ENCODE results near the gene IFITM2. TPM values are rescaled to one million over a fixed set of nuclear protein-coding genes. Genes with fewer than 3 reads are reported as not detected.

IFITM2 gene
- total RNA-seq, 1 experiment from 2014 or later = 421 TPM

DNA sequence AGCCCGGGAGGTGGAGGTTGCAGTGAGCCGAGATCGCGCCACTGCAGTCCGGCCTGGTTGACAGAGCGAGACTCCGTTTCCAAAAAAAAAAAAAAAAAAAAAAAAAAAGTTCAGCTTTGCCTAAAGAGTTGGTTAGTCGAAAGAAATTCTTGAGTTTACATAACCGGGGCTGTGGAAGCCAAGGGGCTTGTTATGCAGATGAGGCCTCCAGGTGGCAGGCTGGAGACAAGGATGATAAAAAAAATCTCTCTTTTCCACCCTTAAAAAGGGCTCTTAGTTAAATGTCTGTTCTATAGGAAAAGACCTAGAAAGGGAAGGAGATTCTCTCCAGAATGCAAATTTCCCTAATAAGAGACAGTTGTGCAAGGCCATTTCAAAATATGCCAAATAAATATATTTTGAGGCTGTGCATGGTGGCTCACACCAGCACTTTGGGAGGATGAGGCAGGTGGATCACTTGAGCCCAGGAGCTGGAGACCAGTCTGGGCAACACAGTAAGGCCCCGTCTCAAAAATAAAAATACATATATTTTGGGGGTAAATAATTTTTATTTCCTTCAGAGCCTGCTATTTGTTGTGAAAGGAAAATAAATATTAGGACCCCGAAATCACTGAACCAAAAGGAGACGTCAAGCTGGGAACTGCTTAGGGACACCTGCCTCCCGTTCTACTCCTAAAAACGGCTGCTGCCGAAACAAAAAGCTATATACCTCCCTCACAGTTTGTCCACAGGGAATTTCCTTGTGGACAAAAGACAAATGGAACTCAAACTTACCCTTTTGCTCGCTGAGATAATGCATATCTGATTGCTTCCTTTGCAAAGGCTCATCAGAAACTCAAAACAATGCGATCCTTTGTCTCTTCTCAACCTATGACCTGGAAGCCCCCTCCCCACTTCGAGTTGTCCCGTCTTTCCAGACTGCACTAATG lies 2.4 kb upstream of the IFITM2 start:
- peak; percentile 75 for DNase-seq
- Mint-ChIP-seq H3K27ac (peak overlapping the region; percentile 91 to 96 (median 96)), H3K4me3 (peak overlapping the region; percentile 19 to 63; a peak in 4 of 5 replicates), H3K9me3 (peaks cover 2 to 10% of the 10 kb centered on the region in 2 experiments; a peak in 3 of 5 replicates), H3K4me1 (peaks cover 65 to 78% of the 10 kb centered on the region in 2 experiments), H3K36me3 (ENCODE audit: insufficient read depth in 1 of 3, low read depth in 3 of 3) (peaks cover 0 to 10% (median 9%) of the 10 kb centered on the region in 3 experiments; a peak in 6 of 7 replicates), H3K27me3 (ENCODE audit: low read depth) (no peaks in the 10 kb centered on the region)
- Histone ChIP-seq H3K23me2 (ENCODE audit: insufficient read length, low read depth, low read length, poor library complexity, severe bottlenecking) (peaks cover 2% of the 10 kb centered on the region), H2AK5ac (ENCODE audit: insufficient read length, low read length) (no peak overlapping the region), H3K4me1 (ENCODE audit: insufficient read depth, low read length) (peaks cover 18% of the 10 kb centered on the region; the same call in 1 of the 2 replicates), H3K9me3 (ENCODE audit: control insufficient read depth, low read depth, low read length) (no peaks in the 10 kb centered on the region), H2AFZ (ENCODE audit: low read length) (no peak overlapping the region), H3K14ac (ENCODE audit: insufficient read depth, low read length) (no peak overlapping the region), H3K9ac (ENCODE audit: extremely low read depth, insufficient read length, low read length) (no peak overlapping the region), H2BK15ac (ENCODE audit: low read depth, low read length) (no peak overlapping the region), H3K79me2 (ENCODE audit: insufficient read depth, low read length) (no peaks in the 10 kb centered on the region), H2BK20ac (ENCODE audit: low read depth, low read length, poor library complexity, severe bottlenecking) (no peak overlapping the region), H2BK120ac (ENCODE audit: low read depth, low read length, poor library complexity, severe bottlenecking) (no peak overlapping the region), H3K18ac (ENCODE audit: insufficient read length, low read depth, low read length) (no peak overlapping the region), H4K20me1 (ENCODE audit: control insufficient read depth, insufficient read depth, insufficient read length) (no peaks in the 10 kb centered on the region), H4K5ac (ENCODE audit: insufficient read length, low read depth, low read length) (no peak overlapping the region), H2BK5ac (ENCODE audit: insufficient read length, low read length) (no peak overlapping the region), H2BK12ac (ENCODE audit: insufficient read length, low read depth, low read length) (no peak overlapping the region), H4K91ac (ENCODE audit: insufficient read length, low read depth, low read length) (no peak overlapping the region), H3K27ac (ENCODE audit: insufficient read length, low read depth, low read length) (peak overlapping the region; percentile 86), H3K4me2 (ENCODE audit: insufficient read depth, insufficient read length, low read length) (peak overlapping the region; percentile 40), H3K4ac (ENCODE audit: low read depth, low read length) (no peak overlapping the region), H3K56ac (ENCODE audit: insufficient read length, low read depth, low read length) (peak overlapping the region; percentile 9), H3K23ac (ENCODE audit: insufficient read length, low read depth, low read length) (no peak overlapping the region), H3K27me3 (ENCODE audit: insufficient read depth, low read length) (no peaks in the 10 kb centered on the region), H4K8ac (replicated peaks; ENCODE audit: insufficient read length, low read depth, low read length) (no peak overlapping the region), H3K79me1 (ENCODE audit: insufficient read depth, low read depth, low read length, poor library complexity, severe bottlenecking) (no peaks in the 10 kb centered on the region), H3T11ph (ENCODE audit: low read length) (no peak overlapping the region)
- WGBS (ENCODE audit: extremely low coverage, insufficient read length, low lambda C conversion rate) = no CpG with 5 or more reads among the region's 19 CpGs
- TF ChIP-seq, protein P1, sequence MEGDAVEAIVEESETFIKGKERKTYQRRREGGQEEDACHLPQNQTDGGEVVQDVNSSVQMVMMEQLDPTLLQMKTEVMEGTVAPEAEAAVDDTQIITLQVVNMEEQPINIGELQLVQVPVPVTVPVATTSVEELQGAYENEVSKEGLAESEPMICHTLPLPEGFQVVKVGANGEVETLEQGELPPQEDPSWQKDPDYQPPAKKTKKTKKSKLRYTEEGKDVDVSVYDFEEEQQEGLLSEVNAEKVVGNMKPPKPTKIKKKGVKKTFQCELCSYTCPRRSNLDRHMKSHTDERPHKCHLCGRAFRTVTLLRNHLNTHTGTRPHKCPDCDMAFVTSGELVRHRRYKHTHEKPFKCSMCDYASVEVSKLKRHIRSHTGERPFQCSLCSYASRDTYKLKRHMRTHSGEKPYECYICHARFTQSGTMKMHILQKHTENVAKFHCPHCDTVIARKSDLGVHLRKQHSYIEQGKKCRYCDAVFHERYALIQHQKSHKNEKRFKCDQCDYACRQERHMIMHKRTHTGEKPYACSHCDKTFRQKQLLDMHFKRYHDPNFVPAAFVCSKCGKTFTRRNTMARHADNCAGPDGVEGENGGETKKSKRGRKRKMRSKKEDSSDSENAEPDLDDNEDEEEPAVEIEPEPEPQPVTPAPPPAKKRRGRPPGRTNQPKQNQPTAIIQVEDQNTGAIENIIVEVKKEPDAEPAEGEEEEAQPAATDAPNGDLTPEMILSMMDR (conservative IDR thresholded peaks at IDR 0.05) = peak; percentile 59
